HG03196 (cell line): ENCODE measurements around the gene FAM3A.
"Not testable (repeated sequence)": the region's sequence is repeated elsewhere in the genome, so short reads cannot be mapped to it uniquely, and the experiment has no call there.

Source experiments
- ATAC-seq: cut with Tn5 transposase; IDR thresholded peaks from one replicate; pipeline ENCODE4 v1.9.1; 2021; ENCODE audit not compliant: unreplicated experiment

Gene FAM3A, protein sequence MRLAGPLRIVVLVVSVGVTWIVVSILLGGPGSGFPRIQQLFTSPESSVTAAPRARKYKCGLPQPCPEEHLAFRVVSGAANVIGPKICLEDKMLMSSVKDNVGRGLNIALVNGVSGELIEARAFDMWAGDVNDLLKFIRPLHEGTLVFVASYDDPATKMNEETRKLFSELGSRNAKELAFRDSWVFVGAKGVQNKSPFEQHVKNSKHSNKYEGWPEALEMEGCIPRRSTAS

DNA sequence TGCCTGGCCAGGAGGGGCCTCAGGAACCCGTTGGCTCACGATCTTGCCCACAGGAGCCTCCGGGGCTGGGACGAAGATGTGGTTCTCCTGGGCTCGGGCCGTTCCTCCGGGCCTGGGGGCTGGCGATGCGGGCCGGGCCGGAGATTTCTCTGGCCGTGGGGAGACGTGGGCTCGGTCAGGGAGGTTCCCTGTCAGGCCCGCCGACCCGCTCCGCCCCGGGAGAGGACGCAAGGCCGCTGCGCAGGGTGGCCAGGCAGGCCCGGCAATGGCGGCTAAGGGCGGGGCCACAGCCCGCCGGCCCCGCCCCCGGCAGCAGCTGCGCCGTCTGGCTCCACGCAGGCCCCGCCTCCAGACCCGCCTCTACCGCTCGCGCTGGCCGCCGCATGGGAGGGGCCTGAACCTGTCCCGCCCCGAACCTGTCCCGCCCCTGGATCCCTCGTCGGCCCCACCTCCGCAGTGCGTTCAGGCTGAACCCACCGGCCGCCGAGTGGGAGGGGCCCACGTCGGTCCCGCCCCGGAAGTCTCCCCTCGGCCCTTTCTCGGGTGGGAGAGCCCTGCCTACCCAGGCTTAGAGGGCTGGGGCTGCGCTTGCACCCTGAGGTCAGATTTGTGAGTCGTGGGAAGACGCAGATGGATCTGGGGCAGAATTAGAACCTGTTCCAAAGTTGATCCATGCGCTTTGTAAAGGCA, at the start of gene FAM3A:
Gene FAM3A, minus strand, starts transcription at position 267 of the 690 bp plus-strand sequence. CDS start 460 bp downstream, outside the sequence.
- ATAC-seq, result peak; percentile 94

DNA sequence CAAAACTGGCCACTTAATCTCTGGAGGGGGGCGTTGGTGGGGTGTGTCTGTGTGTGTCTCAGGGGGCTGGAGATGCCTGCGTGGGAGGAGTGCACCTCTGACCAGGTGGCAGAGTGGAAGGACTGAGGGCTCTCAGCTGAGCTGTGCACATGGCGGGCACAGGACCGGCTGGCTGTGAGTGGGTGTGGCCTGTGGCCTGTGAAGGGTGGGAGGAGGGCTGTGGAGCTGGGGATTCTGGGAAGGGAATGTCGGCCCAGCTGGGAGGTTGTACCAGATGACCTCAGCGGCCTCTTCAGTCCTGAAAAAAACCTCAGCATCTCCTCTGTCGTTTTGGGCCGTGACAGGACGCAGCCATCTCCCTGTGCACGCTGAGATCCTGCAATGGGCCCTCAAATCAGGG, 46.3 kb upstream of the FAM3A start:
- not testable (repeated sequence) for ATAC-seq

DNA sequence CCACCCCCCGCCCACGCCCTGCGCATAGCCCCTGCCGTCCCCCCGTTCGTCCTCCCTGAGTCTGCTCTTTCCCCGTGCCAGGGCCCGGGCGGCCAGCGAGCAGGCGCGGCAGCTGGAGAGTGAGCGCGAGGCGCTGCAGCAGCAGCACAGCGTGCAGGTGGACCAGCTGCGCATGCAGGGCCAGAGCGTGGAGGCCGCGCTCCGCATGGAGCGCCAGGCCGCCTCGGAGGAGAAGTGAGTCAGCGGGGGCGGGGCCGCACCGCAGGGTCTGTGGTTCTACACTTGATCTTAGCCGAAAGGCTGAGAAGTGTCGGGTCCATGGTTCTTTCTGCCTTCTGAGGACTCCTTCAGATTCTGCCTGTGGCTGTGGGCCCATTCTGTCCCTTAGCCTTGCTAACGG, 44.3 kb upstream of the FAM3A start:
- ATAC-seq, result not testable (repeated sequence)

DNA sequence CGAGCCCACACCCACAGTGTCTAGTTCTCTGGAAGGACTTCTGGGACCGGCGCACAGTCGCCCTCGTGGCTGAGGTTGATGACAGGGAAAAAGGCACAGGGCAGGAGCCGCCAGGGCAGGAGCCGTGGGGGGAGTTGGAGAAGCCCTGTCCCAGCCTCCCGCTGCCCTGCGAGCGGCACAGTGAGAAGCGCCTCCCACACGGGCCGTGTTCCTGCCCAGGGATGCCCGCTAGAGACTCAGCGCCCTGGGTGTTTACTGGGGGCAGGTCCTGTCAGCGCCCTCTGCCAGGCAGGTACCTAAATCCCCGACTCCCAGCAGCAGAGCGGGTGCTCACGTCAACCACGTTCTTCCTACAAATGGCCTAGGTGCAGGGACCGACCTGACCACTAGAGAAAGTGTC, 42.9 kb upstream of the FAM3A start:
- ATAC-seq, result not testable (repeated sequence)

DNA sequence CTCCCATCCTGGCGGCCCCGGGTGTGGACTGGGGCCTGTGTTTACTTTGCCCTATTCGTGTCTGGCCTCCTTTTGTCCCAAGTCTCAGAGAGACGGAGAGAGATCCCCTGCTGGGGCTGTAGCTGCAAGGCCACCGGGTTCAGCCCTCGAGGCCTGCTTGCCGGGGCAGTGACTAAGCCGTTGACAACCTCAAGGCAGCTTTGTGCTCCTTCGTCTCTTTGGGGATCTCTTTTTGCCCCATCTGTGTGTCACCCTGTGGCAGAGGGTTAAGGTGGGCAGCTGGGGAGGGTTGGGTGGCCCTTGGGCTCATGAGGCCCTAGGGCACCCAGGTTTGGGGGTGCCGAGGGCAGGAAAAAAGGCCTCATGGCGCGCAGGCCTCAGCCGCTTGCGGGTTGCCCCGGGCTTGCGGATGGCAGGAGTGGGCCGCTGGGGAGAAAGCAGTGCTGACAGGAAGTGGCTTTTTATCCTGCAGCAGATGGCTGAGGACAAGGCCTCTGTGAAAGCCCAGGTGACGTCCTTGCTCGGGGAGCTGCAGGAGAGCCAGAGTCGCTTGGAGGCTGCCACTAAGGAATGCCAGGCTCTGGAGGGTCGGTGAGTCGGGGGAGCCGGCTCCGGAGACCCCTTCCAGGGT, 42.1 kb upstream of the FAM3A start:
- not testable (repeated sequence) for ATAC-seq

DNA sequence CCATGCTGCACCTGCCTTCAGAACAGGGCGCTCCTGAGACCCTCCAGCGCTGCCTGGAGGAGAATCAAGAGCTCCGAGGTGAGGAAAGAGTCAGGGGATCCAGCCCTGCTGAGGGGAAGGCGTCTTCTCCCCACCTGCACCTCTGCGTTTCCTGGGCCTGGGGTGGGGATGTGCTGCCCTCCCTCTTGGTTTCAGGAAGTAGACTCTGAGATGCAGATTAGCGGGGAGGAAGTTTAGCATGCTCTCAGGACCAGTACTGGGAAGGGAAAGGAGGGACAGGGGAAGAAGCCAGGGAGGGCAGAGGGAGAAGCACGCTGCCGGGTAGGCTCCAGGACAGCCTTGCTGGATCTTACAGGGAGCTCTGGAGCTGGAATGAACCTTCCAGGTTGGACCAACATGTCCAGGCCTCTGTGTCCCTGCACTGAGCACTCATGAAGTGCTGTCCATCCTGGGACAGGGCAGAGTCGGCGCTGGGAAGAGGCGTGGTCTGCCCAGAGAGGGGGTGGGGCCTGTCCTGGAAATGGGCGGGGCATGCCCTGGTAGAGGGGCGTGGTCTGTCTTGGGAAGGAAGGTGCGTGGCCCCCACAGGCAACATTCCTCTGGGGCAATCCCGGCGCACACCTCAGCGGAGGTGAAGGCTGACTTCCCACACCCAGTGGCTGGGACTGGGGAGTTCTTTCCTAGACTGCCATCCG, 36.2 kb upstream of the FAM3A start:
- not testable (repeated sequence) for ATAC-seq

DNA sequence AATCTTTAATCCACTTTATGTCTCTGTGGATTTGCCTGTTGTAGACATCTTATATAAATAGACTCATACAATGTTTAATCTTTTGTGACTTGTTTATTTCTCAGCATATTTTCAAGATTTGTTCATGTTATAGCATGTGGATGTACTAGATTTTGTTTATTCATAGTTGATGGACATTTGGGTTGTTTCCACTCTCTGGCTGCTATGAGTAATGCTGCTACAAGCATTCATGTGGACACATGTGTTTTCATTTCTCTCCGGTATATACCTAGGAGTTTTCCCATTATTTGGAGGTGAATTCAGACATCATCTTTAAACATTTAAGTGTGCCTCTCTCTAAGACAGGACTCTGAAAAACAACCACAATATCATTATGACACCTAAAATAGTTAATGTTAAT, 33.7 kb upstream of the FAM3A start:
- ATAC-seq, result no peak

DNA sequence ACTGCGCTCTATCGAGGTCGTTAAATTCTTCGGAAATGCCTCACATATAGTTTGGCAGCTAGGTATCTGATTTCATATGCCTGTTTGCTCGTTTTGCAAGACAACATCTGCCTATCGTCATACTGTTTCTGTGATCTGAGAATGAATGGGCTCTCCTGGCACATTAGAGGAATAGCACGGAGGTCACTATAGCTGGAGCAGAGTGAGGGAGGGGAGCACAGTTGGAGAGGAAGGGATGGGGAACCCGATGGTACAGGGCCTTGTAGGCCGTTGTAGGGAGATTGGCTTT, 31.9 kb upstream of the FAM3A start:
- no peak for ATAC-seq

DNA sequence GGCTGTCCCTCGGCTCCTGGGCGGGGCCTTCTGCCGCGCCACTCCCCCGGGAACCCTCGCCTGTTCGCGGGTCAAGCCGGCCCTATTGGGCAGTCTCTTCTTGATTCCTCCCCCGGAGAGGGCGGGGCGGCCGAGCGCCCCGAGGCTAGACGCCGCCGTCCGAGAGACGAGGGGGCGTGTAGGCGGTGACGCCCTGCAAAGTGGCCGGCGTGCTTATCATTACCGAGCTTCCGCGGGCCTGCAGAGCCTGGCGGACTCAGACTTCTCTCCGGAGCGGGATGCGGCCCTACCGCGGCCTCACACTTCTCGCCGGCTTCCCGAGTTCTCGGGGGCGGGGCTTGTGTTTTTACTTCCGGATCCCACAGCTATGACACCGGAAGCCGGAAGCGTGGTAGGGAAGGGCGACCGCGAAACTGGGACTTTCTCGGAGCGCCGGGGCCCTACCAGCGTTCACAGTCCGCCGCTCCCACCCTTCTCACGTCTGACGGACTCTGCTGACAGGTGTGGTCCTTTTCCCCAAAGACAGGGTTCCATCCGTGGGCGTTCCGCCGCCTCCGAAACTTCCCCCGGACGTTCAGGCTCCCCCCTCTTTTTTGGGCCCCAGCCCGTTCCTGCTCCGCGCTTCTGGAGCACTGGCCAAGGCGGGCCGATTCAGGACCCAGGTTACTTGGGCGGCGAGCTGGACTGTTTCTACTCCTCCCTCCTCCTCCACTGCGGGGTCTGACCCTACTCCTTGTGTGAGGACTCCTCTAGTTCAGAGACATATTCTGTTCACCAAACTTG, 31.4 kb upstream of the FAM3A start, which contains the start of gene IKBKG:
Gene IKBKG, plus strand, starts transcription at position 376 of the 783 bp plus-strand sequence. CDS start 4,383 bp downstream, outside the sequence.
- ATAC-seq, result peak; percentile 77

DNA sequence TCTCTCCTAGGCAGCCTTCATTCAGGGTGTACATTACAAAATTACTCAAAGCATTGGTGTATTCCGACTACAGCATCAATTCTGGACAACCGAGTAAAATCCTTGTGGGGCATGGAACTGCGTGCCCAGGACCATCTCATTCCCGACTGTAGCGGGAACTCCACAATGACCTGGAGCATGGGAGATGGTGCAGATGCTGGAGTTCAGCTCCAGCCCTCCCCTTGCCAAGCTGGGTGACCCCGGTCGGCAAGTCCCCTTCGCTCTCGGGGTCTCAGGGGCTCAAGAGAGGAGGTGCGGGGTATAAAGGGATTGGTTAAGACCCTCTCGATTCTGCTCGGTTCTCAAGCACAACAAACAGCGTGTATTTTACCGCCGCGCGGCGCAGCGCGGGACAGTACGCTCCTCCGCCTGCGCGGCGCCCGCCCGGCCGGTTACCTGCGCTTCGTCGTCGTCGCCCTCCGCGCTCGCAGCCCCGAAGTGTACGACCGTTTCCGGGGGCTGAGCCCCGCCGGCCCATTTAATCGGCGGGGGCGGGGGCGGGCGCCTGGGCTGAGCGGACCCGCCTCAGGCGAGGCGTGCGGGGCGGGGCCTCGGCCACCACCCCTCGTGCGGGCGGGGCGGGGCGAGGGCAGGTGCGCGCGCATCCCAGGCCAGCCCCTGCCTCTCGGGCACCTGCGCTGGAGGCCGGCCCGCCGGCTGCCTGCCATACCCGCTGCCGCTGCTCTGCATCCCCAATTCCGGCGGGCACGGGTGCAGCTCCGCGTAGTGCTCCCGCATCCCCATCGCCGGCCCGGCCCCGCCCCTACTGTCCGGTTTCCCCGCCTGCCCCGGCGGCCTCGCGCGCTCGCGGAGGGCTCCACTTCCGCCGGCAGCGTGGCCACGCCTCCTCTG, 30.6 kb upstream of the FAM3A start, which contains the start of gene G6PD:
Gene G6PD, minus strand, starts transcription at position 493 of the 891 bp plus-strand sequence. CDS start 691 bp downstream, outside the sequence.
- ATAC-seq, result peak; percentile 49

DNA sequence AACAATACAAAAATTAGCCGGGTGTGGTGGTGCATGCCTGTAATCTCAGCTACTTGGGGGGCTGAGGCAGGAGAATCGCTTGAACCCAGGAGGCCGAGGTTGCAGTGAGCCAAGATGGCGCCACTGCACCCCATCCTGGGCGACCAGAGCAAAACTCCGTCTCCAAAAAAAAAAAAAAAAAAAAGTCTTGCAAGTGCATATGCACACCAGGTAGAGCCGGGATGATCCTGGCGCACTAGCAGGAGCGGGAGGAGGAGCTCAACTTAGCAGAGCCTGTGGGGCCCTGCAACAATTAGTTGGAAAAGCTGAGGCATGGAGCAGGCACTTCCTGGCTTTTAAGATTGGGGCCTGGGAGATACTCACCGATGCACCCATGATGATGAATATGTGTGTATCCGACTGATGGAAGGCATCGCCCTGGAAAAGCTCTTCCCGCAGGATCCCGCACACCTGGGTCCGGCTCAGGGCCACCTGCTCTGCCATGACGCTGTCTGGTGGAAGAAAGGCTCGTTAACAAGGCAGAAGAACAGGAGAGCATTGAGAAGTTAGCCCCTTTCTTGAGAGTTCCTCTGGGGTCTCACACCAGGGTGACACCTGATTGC, 29.7 kb upstream of the FAM3A start:
- no peak for ATAC-seq

DNA sequence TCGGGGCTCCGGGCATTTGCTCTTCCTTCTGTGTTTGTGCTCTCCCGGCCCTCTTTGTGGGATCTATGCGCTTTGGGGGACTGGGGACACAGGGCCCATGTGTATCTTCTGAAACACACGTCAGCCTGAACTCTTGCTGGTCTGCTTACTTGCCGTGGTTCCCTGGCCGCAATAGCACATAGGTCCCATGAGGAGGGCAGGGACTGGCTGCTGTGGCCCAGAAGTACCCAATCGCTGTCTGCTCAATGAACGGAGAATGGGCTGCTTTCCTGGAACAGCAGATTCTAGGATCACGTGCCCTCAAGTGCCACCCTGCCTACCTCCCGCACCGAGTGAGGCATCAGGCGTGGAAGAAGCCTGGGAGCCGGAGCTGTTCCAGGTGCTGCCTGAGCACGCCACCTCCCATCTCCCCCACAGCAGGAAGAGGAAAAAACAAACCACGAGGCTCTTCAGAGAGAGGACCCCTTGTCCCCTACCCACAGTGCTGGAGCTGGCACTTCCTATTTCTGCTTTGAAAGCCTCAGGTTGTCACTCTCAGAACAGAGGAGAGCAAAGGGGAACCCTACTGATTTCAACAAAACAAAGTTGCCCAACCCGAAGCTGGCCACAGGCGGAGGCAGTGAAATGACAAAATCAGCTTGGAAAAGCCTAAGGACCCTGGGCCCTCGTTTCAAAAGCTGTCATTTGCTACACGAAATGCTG, 26.8 kb upstream of the FAM3A start:
- no peak for ATAC-seq

DNA sequence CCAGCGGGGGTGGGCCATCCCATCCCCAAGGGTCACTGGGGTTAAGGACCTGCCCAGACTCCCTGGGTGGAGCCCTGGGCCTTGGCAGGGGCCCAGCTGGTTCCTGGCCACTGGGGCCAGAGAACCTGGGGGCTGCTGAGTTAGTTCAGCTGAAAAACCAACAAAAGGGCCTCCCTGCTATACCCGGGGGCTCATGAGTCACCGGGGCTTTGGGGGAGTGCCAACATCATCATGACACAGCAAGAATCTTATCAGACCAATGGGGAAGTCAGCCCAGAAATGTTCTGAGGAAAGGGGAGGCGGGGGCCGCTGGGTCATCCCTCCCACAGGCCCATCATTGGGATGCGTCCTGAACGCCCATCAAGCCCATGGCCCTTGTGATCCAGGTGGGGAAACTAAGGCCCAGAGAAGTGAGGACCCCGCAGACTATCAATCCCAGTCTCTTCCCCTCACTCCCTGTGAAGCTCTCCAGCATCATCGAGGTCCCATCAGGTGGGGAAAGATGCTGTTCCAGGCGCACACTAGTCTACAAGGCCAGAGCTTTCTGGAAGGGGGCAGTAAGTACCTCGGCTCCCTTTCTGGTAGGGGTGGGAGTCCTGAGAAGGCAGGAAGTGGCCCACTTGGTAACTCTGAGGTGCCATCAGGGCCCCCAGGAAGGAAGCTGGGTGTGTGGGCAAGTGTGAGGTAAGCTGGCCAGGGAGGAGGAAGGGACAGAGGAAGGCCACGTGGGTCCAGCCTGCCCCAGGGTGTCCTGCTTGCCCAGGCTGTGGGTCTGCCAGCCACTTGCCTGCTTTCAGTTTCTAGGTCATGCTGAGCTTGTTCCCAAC, 26.1 kb upstream of the FAM3A start:
- ATAC-seq, result no peak

DNA sequence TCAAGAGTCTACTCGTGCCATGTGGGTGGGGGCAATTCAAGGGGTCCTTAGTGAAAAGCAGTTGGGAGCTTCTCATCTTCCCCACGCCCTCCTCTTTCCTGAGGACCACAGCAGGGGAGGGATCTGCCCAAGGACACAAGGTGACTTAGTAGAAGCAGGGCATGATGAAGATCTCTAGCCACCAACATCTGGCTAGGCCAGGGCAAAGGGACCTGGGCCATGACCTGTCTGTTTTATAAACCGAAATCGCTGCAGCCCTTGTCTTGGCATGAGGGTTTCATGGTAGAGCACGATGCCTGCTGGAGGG, 25.5 kb upstream of the FAM3A start:
- ATAC-seq, result no peak

DNA sequence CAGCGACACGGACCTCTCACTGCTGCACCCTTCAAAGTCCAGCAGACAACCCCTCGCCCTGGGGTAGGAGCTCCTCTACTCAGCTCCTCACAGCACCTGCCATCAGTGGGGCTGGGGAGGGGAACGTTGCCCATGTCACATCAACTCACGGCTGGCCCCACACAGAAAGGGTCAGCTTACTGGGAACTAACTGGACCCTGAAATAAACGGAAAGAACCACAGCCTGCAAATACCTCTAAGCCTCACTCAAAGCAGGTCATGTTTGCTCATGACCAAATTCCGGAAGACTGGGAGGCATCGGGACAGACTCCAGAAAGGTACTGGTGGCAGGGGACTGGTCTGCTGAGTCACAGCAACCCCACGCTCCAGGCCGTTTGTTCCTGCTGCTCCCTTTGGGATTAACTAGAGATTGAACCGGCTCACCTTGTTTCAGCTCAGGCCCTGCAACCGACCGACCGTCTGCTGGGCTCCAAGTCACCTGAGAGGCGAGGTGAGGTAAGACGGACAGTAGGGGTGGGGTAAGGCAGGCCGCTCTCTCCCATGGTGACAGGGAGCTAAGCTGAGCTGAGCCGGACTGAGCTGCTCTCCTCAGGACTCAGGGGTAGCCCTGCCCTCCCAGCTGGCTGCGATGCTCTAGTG, 25.0 kb upstream of the FAM3A start:
- ATAC-seq, result no peak

DNA sequence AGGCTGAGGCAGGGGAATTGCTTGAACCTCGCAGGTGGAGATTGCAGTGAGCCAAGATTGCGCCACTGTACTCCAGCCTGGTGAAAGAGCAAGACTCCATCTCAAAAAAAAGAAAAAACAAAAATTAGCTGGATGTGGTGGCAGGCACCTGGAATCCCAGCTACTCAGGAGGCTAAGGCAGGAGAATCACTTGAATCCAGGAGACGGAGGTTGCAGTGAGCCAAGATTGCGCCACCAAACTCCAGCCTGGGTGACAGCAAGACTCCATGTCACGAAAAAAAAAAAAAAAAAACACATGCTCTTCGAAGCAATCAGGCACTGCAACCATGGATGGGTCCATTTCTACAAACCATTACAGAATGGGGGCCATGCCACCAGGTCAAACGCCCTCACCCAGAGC, 24.3 kb upstream of the FAM3A start:
- ATAC-seq, result not testable (repeated sequence)

DNA sequence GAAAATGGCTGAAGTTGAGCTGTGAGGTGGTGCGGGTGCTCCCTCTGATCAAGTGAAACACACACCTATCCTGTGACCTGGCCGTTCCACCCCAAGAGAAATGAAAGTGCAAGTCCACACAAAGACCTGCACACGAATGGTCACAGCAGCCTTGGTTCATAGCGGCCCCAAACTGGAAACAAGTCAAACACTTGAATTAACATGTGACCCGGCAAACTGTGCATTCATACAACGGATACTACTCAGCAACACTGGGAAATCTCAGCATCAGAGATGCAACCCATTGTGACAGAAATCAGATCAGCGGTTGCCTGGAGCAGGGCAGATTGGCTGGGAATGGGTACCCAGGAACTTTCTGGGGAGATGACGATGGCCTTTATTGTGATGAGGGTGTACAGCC, 23.0 kb upstream of the FAM3A start:
- no peak for ATAC-seq

DNA sequence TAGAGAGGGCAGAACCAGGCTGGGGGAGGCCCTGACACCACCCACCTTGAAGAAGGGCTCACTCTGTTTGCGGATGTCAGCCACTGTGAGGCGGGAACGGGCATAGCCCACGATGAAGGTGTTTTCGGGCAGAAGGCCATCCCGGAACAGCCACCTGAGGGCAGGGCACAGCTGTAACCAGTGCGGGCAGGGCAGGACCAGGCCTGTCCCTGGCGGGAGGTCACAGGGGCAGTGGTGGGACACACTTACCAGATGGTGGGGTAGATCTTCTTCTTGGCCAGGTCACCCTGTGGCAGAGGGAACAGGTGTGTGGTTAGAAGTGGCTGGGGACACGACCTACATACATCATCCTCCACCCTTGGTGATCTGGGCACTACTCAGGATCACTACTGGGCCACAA, 19.9 kb upstream of the FAM3A start:
- ATAC-seq, result no peak
